ENCODE measurements around the gene TRAPPC4.
"Not testable (repeated sequence)": the region's sequence is repeated elsewhere in the genome, so short reads cannot be mapped to it uniquely, and the experiment has no call there.

Gene TRAPPC4

GRCh38 chr11:119014209-119014924, 4.2 kb upstream of the TRAPPC4 start:
- DNase-seq (ENCODE audit: low spot score), result no peak

GRCh38 chr11:119015054-119015611, 3.4 kb upstream of the TRAPPC4 start:
- no peak for DNase-seq (ENCODE audit: low spot score)

DNA sequence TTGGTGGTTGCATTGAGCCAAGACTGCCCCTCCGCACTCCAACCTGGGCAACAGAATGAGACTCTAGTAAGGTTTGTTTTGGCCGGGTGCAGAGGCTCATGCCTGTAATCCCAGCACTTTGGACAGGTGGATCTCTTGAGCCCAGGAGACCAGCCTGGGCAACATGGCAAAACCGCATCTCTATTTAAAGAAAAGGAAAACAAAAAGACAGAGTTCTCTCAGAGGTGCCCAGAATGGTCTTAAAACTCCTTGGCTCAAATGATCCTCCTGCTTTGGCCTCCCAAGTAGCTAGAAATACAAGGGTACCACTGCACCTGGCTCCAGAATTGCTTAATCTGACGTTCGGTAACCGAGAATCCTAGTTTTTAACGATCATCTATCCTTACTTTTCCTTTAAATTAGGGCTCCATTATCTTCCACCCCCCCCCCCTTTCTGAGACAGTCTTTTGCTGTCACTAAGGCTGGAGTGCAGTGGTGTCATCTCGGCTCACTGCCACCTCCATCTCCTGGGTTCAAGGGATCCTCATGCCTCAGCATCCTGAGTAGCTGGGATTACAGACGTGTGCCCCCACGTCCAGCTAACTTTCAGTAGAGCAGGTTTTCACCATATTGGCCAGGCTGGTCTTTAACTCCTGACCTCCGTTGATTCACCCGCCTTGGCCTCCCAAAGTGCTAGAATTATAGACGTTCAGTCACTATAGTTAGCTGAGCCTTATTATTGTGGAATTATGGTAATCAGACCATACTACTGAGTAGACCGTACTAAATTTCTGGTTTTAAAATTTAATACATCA, 2.2 kb upstream of the TRAPPC4 start:
- no peak for DNase-seq (ENCODE audit: low spot score)

- DNase-seq (ENCODE audit: low spot score), result not testable (repeated sequence)
Measured at GRCh38 chr11:119017377-119017776, 1.2 kb upstream of the TRAPPC4 start.

DNA sequence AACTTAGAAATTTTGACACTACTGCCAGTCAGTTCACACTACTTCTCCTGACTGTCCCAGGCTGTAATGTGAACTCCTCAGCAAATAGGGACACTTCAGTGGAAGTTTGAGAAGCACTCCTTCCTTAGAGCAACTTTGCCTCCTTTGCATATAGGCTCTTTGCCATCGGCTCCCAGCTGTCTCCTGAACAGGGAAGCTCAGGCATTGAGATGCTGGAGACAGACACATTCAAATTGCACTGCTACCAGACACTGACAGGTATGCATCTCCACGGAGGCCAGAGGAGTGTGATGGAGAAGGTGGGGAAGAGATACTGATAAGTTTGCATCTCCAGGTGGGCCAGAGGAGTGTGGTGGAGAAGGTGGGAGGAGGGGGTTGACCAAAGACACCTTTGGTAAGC, 1.4 kb downstream of the TRAPPC4 start:
- DNase-seq (ENCODE audit: low spot score), result no peak

DNA sequence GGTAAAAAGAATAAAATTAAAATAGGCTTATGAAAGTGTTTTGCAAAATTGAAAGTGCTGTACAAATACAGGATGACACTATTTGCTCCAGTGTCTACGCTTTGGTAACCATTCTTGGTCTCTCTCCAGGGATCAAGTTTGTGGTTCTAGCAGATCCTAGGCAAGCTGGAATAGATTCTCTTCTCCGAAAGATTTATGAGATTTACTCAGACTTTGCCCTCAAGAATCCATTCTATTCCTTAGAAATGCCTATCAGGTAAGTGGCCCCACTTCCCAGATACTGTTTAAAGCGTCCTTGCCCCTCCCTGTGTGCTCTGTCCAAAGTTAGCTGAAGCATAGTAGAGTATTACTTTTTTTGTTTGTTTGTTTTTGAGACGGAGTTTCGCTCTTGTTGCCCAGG, 3.1 kb downstream of the TRAPPC4 start:
- no peak for DNase-seq (ENCODE audit: low spot score)

DNA sequence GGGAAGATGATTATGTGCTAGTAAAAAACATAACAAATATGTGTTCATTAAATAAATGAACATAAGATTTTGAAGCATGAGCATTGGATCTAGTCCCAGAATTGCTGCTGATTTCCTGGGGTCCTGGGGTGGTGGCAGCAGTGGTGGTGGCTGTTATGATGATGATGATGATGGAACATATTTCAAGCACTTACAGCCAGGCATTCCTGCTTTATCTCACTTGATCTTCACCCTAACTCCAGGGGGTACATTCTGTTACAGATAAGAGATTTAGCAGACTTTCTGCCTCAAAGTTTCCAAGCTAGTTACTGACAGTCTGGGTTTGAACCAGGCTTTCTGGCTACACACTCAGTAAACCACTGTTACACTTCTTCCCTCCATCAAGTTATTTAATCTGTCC, 5.2 kb downstream of the TRAPPC4 start:
- DNase-seq (ENCODE audit: low spot score), result no peak

- DNase-seq (ENCODE audit: low spot score), result no peak
Measured at GRCh38 chr11:119024430-119025098, 6.0 kb downstream of the TRAPPC4 start.

DNA sequence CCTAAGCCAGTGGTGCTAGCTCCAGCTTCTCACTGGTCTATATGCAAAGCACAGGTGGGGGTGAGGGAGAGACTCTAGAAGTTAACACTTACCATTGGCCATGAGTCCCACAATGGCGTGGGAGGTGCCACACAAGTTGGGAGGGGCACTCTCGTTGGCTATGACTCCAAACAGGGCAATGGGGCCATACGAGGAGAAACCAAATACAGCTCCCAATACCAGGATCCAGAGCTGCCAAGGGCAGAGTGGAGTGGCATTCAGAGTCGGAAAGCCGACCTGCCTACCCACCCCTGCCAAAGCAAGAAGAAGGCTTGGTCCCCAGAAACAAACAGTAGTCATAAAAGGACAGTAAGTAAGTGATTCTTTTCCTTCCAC, 6.5 kb downstream of the TRAPPC4 start:
- DNase-seq (ENCODE audit: low spot score), result no peak

- DNase-seq (ENCODE audit: low spot score), result no peak
Measured at GRCh38 chr11:119025541-119025940, 7.0 kb downstream of the TRAPPC4 start.

GRCh38 chr11:119025978-119026766, 7.6 kb downstream of the TRAPPC4 start:
- DNase-seq (ENCODE audit: low spot score), result no peak

DNA sequence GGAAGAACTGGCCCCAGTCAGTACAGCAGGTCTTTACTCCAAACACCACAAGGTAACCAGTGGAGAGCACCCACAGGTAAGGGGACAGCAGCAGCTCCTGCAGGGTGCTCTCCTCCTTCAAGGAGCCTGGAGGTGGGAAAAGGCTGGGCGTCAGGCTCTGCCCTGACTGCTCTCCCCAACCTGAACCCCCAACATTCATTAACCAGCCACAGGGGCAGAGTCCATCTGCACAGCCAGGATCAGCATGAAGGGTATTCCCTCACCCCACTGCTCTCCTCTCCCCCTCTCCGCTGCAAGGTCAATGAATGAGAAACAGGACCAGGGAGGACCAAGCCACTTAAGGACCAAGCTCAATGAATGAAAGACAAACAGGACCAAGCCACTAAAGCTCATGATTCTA, 8.4 kb downstream of the TRAPPC4 start:
- DNase-seq (ENCODE audit: low spot score), result no peak

- DNase-seq (ENCODE audit: low spot score), result no peak
Measured at GRCh38 chr11:119027561-119028345, 9.2 kb downstream of the TRAPPC4 start.

DNA sequence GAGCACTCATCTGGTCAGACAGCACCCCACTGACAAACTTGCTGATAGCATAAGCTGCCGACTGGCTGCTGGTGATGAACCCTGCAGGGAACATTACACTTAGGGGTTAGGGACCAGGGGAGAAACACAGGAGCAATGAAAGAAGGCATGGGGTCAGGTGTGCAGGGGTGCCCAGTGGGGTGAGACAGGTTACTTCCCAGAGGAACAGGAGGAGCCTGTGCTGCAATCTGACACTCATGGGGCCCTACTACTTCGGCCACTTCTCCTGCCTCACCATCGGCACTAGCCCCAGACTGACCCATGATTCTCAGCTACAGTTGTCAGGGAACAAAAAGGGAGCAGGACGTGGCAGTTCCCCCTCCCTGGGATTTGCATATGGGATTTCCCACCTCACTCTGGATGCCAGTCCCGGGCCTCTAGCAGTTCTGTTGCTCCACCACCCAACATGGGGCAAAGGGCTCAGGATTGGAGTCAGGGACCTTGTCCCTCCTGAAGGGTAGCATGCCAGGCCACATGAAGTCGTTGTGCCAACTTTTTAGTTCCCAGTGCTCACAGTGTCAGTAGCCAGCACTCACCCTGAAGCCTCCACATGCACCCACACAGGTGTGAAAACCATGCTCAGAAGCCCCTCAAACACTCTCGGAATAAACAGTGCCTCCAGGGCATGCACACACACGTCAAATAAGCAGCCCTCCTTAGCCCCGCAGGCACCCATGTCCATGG, 9.9 kb downstream of the TRAPPC4 start:
- DNase-seq (ENCODE audit: low spot score), result no peak

- DNase-seq (ENCODE audit: low spot score), result no peak
Measured at GRCh38 chr11:119029069-119029339, 10.4 kb downstream of the TRAPPC4 start.

DNA sequence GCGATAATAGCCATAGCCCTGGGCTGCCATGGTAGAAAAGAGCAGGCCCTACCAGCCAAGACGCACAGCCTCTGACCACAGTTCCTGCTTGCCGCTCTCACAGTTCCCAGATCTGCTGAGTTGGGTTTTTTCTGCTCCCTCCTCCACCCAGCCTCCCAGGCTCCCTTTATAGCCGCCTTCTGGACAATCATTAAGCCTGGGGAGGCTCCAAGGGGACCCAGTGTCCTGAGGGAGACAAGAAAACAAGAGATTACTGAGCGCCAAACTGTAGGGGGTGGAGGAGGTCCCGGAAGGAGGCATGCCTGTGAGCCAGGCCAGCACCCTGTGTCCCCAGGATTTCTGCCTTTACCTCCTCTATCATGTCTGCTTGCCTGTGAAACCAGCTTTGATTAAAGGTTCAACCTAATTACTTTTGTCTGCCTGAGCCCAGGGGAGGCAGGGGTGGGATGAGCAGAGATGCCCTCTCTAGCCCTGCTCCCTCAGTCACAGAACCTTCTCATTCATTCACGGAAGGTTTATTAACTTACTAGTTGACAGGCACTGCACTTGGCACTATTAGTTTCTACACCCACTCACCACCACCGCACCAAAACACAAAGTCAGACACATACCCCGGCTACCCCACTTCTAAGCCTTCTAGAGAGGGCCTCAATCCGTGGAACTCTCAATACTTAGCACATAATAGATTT, 10.9 kb downstream of the TRAPPC4 start:
- DNase-seq (ENCODE audit: low spot score), result no peak

DNA sequence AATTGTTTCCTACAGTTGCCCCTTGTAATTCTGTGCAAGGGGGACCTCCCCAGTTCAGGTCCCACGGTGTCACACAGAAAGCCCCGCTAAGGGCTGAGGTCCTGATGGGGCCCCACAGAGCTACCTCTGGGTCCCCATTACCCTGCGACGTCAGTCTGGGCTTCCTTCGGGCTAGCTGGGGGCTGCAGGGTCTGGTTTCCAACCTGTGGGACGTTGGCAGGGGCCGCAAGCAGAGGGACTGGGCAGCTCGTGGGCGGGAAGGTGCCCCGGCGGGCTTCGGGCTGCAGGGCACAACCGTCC, 11.4 kb downstream of the TRAPPC4 start:
- no peak for DNase-seq (ENCODE audit: low spot score)

- peak; percentile 97 for DNase-seq (ENCODE audit: low spot score)
Measured at GRCh38 chr11:119030329-119031047, 11.9 kb downstream of the TRAPPC4 start, which contains the start of gene SLC37A4. Gene SLC37A4 (minus strand): TSS chr11:119030877.

- no peak for DNase-seq (ENCODE audit: low spot score)
Measured at GRCh38 chr11:119031912-119032280, 13.3 kb downstream of the TRAPPC4 start.

DNA sequence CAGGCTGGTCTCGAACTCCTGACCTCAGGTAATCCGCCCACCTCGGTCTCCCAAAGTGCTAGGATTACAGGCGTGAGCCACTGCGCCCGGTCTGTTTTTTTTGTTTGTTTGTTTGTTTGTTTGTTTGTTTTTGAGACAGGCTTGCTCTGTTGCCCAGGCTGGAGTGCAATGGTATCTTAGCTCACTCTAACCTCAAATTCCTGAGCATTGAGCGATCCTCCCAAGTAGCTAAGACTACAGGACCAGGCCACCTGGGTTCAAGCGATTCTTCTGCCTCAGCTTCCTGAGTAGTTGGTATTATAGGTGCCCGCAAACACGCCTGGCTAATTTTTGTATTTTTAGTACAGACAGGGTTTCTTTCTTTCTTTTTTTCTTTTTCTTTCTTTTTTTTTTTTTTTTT, 14.9 kb downstream of the TRAPPC4 start:
- not testable (repeated sequence) for DNase-seq (ENCODE audit: low spot score)

Data from kidney capillary endothelial cell (primary cell).